ENCODE data around the gene SOS1.
"Not testable (repeated sequence)": the region's sequence is repeated elsewhere in the genome, so short reads cannot be mapped to it uniquely, and the experiment has no call there.

SOS1 gene

GRCh38 chr2:39138837-39139211 is 18.0 kb upstream of the SOS1 start:
- no peak for DNase-seq (ENCODE audit: low spot score)

DNA sequence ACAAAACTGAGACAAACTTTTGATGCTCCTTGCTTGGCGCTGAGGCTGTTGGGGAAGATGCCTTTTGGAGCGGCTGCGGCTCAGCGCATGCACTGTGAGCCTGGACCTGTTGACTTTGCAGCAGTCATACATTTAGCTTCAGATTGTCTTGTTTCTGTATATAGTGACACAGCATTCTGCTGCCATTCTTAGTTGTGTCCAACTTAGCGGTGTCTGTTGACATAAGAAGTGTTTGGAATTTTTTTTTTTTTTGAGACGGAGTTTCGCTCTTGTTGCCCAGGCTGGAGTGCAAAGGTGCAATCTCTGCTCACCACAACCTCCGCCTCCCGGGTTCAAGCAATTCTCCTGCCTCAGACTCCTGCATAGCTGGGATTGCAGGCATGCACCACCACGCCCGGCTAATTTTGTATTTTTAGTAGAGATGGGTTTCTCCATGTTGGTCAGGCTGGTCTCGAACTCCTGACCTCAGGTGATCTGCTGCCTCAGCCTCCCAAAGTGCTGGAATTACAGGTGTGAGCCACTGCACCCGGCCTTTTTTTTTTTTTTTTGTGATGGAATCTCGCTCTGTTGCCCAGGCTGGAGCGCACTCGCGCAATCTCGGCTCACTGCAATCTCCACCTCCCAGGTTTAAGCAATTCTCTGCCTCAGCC is 17.5 kb upstream of the SOS1 start:
- not testable (repeated sequence) for DNase-seq (ENCODE audit: low spot score)

DNA sequence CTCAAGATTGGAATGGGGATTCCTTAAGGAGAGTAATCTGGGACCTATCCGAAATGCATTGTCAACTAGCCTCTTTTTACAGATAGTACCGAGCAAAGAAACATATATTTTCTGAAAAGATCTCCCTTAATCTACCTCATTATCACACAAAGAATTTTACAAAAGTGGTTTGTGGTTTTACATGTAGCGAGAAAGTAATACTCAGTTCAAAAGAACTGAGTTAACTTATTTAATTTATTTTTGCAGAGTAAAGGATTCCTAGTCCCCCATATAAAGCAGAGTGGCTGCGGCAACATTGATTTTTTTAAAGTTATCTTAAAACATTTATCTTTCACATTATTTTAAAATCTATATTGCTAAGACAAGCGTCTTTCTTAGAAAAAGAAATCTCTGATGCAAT is 15.9 kb upstream of the SOS1 start:
- no peak for DNase-seq (ENCODE audit: low spot score)

GRCh38 chr2:39135690-39136259 is 14.9 kb upstream of the SOS1 start:
- DNase-seq (ENCODE audit: low spot score) = no peak

DNA sequence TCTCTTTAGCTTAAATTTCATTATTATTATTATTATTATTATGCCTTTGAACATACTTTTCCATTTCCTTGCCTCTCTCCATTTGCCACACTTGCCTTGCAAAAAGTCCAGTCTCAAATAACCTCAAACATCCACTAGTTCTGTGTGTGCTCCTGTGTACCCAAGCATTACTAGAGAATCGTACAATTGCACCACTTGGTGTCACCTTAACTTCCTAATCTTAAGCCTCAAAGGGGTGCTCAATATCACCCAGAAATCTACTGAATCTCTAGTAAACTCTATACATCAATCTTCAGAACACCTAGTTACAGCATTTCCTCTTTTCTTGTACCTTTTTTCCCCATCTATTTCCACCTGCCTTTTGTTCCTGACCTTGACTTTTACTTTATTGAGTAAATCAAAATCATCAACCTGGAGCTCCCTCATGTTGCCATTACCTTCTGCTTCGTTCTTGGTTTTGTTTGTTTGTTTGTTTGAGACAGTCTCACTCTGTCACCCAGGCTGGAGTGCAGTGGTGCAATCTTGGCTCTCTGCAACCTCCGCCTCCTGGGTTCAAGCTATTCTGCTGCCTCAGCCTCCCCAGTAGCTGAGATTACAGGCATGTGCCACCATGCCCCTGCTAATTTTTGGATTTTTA is 12.5 kb upstream of the SOS1 start:
- no peak for DNase-seq (ENCODE audit: low spot score)

DNA sequence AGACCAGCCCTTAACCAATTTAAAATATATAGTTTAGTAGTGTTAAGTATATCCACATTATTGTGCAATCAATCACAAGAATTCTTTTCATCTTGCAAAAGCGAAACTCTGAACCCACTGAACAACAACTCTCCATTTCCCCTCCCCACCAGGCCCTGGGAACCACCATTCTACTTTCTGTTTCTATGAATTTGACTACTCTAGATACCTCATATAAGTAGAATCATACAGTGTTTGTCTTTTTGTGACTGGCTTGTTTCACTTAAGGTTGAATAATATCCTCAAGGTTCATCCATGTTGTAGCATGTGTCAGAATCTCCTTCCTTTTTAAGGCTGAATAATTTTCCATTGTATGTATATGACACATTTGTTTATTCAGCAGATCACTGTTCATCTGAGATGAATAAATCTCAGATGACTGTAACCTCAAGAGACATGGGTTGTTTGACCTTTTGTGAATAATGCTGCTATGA is 8.1 kb upstream of the SOS1 start:
- no peak for DNase-seq (ENCODE audit: low spot score)

GRCh38 chr2:39127973-39128372 is 7.1 kb upstream of the SOS1 start:
- DNase-seq (ENCODE audit: low spot score) = no peak

DNA sequence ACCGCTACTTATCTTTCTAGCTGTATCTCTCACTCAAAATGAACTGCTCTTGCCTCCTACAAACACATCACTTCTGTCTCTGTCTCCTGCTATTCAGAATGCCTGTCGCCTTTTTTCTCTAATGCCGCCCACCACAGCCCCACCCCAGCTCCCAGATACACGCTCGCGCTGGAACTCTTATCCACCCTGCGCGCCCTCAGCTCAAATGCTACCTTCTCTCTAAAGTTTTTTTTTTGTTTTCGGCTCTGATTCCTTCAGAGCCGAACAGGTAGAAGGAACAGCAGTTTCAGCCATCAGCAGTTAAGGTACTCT is 3.9 kb upstream of the SOS1 start:
- DNase-seq (ENCODE audit: low spot score) = no peak

DNA sequence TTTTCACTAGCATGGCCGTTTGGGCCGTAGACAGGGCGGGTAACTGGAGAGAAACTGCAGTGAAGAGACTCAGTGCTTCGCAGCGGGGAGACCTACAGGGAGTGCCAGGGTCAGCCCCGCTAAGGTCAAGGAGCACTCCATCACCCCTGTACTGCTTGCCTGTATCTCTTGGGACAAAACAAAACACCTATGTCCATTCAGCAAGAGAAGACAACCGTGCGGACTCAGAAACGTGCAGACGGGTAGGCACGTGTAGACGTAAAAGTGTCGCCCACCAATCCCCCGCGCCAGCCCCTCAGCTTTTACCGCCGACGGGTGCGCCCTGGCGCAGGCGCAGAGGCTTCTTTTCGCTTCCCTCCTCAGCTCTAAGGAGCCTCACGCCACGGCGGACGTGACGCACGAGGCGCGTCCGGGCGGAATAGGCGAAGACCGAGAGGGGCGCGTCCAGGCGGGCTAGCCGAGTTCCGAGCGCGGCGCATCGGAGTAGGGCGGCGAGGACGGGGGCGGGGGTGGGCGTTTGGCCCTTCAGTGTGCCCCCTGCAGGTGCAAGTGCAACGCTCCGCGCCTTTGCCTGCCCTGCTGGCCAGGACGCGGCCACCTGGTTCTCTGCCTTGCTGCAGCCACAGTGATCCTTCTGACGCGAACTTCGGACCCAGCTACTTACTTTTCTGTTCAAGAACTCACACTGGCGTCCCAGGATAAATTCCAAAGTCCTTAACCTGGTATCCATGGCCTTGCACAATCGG is 3.3 kb upstream of the SOS1 start:
- DNase-seq (ENCODE audit: low spot score) = peak; percentile 93

DNA sequence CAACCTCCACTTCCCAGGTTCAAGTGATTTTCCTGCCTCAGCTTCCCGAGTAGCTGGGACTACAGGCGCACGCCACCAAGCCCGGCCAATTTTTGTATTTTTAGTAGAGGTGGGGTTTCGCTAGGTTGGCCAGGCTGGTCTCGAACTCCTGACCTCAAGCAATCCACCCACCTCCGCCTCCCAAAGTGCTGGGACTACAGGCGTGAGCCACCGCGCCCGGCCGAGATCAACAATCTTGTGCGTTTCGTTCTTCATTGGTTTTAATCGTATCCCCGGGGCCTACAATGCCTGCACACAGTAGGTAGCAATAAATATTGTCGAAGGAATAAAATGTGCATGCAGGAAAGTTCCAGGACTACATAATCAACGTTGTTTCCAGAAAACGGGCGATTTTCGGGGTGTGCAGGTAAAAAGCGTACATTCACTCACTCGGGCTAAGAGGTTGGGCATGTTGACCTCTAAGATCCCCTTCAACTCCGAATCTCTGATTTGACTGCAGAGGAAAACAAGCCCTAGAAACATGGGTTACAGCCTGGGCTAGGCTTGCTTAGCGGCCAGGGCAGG is 2.7 kb upstream of the SOS1 start:
- DNase-seq (ENCODE audit: low spot score) = no peak

DNA sequence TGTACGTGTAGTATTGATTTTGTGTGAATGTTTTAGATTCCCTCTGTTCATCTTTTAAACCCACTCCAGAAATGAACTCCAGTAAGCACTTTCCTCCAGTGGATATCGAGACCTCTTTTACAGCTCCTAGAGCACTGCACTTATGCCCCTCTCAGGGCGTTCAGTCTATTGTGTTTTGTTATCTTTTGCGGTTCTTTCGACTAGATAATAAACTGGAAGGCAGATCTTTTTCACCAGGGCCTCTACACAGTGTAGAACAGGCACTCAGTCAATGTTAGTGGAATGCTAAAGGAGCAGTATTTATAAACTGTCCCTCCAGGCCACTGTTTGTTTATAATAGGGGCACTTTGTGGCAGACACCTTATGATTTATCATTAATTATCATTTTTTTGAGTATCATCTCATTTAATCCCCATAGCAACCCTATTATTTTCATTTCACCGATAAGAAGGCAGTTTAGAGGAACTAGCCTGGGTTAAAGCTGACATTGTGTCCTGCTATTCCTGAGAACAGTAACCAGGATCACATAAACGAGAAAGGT is 742 bp upstream of the SOS1 start:
- DNase-seq (ENCODE audit: low spot score) = no peak

GRCh38 chr2:39120521-39120770 is 405 bp downstream of the SOS1 start:
- no peak for DNase-seq (ENCODE audit: low spot score)

- peak; percentile 29 for DNase-seq (ENCODE audit: low spot score)
Measured at GRCh38 chr2:39119732-39120520, 925 bp downstream of the SOS1 start.

GRCh38 chr2:39118786-39119499 is 1.9 kb downstream of the SOS1 start:
- no peak for DNase-seq (ENCODE audit: low spot score)

- DNase-seq (ENCODE audit: low spot score) = no peak
Measured at GRCh38 chr2:39115556-39115955, 5.3 kb downstream of the SOS1 start.

DNA sequence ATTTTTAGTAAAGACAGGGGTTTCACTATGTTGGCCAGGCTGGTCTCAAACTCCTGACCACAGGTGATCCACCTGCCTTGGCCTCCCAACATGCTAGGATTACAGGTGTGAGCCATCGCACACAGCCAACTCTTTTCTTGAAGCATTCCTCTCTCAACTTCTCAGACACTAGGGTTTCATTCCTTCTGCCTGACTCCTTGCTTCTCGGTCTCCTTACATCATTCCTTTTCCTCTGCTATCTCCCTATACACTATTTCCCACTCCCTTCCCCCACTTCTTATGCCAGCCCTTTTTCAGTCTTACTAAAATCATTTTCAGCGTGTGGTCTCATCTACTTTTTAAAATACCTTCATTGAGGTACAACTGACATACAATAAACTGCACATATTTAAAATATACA is 6.1 kb downstream of the SOS1 start:
- no peak for DNase-seq (ENCODE audit: low spot score)

GRCh38 chr2:39109537-39109936 is 11.3 kb downstream of the SOS1 start:
- no peak for DNase-seq (ENCODE audit: low spot score)

DNA sequence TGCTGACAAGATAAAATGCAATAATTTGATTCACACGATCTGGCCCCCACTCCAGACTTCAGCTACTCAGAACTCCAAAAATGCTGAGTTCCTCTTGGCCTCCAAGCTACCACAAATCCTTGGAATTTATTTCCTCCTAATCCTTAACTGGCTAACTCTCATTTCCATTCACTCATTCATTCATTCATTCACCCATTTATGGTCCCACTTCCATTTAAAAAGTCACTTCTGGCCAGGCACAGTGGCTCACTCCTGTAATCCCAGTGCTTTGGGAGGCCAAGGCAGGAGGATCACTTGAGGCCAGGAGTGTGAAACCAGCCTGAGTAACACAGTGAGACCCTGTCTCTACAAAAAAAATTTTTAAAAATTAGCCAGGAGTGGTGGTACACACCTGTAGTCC is 12.5 kb downstream of the SOS1 start:
- DNase-seq (ENCODE audit: low spot score) = no peak

- DNase-seq (ENCODE audit: low spot score) = no peak
Measured at GRCh38 chr2:39107724-39108273, 13.1 kb downstream of the SOS1 start.

GRCh38 chr2:39107156-39107555 is 13.7 kb downstream of the SOS1 start:
- DNase-seq (ENCODE audit: low spot score) = peak; percentile 44
